C4-2B (cell line): ENCODE measurements around the gene SLC7A6OS.

Experiments
- H3K27ac ChIP-seq: fragments of 450-650 bp; 2 replicates; pipeline ENCODE4 v1.5.1; 2017
- CTCF ChIP-seq: fragments of 450-650 bp; conservative IDR thresholded peaks from 2 replicates; pipeline ENCODE4 v1.5.1; 2017; ENCODE audit warnings: mild to moderate bottlenecking
- ZFX ChIP-seq: fragments of 450-650 bp; IDR thresholded peaks from 2 replicates; pipeline ENCODE4 v1.6.1; 2017

Gene SLC7A6OS

DNA sequence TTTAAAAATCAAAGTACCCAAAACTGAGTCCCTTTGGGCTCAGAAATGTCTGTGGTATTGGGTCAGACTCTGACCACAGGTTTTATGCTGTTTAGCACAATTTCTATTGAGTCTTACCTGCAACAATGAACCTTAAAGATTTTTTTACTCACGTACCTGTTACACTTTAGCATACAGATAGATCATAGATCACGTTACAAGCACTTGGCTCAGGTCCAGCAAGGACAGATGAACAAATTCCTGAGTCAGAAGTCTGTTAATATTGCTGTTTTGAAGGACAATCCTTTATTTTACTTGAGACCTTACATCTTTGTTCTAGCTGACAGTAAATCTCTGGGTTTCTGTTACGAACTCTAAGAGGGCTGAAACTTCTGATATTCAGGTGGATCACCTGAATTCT lies 12.8 kb downstream of the SLC7A6OS start:
- no peak overlapping the region for H3K27ac ChIP-seq

DNA sequence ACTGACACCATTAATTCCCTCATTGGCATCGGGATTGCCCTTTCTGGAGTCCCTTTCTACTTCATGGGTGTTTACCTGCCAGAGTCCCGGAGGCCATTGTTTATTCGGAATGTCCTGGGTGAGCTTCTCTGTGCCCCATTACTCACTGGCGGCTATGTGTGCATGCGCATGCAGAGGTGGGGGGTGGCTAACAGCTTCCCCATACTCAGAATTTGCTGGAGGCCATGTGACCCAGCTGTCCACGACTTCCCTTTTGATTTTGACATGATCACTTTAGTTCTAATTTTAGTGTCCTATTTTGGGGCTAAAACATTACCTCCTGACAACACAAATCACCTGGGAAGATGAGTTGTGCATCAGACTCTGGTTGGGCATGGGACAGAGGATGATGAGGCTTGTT lies 14.1 kb downstream of the SLC7A6OS start:
- TF ChIP-seq CTCF, result no peak
- H3K27ac ChIP-seq, result no peak overlapping the region

More for the DNA sequence above, 12.8 kb downstream of the SLC7A6OS start:
- TF ChIP-seq CTCF, result no peak
- TF ChIP-seq ZFX, result no peak

DNA sequence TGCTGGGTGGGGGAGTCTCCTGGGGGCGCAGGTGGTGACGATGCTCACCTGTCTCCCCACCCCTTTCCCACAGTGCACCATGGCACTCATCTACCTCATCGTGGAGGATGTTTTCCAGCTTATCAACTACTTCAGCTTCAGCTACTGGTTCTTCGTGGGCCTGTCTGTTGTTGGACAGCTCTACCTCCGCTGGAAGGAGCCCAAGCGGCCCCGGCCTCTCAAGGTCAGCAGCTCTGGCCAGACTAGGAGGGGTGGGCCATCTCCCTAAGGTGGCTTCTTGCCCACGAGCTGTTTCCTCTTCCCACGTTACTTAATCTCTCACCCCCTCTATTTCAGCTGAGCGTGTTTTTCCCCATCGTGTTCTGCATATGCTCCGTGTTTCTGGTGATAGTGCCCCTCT lies 14.5 kb downstream of the SLC7A6OS start:
- no peak for TF ChIP-seq ZFX
- no peak for TF ChIP-seq CTCF
- H3K27ac ChIP-seq, result no peak overlapping the region

DNA sequence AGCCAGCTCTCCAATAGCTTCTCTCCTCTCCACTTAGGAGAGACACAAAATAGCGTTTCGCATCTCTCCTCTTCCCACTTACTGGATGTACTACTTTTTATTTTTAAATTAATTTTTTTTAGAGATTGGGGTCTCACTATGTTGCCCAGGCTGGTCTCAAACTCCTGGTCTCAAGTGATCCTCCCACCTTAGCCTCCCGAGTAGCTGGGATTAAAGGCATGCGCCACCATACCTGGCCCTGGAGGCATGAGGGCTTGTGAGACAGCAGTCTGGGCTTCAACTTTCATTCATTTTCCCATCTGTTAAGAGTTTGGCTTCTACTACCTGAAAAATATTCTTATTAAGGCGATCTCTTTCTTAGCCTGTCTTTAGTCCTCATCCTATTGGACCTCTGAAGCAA lies 18.3 kb downstream of the SLC7A6OS start:
- TF ChIP-seq CTCF (no peak), ZFX (no peak)
- H3K27ac ChIP-seq, result no peak overlapping the region

- no peak overlapping the region for H3K27ac ChIP-seq
- TF ChIP-seq ZFX (no peak), CTCF (no peak)
These were observed 19.5 kb downstream of the SLC7A6OS start for GRCh38 chr16:68291227-68291626.

- TF ChIP-seq CTCF (no peak), ZFX (no peak)
- no peak overlapping the region for H3K27ac ChIP-seq
These were observed 20.3 kb downstream of the SLC7A6OS start for GRCh38 chr16:68290450-68290849.

DNA sequence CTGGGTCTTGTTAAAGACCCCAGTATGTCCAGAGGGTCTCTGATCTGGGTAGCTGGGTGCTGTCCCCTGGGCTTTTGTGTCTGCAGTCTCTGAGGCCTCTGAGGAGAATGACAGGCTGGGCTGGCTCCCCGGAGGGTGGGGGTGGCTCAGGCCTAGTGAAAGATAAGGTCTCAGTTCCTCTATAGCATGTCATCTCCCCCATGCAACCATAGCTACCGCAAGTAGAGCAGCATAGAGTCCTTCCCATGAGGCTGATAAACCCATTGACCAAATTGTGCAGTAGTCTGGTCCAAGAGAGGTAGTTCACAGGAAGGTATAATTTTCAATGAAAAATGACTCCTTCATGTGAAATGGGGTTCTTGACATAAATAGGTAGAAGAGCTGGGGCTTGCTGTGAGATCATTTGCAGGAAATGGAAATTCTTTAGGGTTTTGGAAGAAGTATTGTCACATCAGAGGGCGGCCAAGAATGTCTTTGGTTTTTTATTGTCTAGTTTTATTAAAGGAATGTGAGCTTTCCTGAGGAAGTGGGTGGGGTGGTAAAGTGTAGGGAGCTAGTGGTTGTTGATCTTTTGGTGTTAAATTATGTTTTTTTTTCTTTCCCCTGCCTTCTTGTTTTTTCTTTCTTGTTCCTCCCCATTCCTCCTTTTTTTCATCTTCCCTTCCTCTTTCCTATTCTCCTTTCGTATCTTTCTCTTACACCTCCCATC lies 21.0 kb downstream of the SLC7A6OS start:
- no peak for TF ChIP-seq ZFX
- no peak for TF ChIP-seq CTCF
- H3K27ac ChIP-seq, result no peak overlapping the region
